PFSK-1 (cell line): ENCODE measurements around the gene POTEF. TPM values are rescaled to one million over a fixed set of nuclear protein-coding genes. Genes with fewer than 3 reads are reported as not detected.
"Not testable (repeated sequence)": the region's sequence is repeated elsewhere in the genome, so short reads cannot be mapped to it uniquely, and the experiment has no call there.

ENCODE experiments used
- FOXP2 ChIP-seq: optimal IDR thresholded peaks from 2 replicates; pipeline ENCODE3; 2011; ENCODE audit warnings: borderline replicate concordance, control low read depth, inconsistent platforms; ENCODE audit not compliant: insufficient read depth; ENCODE audit errors: extremely low read length, extremely low read depth
- POLR2AphosphoS5 ChIP-seq: IDR thresholded peaks from 2 replicates; pipeline ENCODE4 v1.6.1; 2012; ENCODE audit warnings: low read depth, mild to moderate bottlenecking, control low read depth, low read length, moderate library complexity
- REST ChIP-seq, 2 experiments: IDR thresholded peaks; 2 replicates each; pipeline versions ENCODE4 v1.6.1 to v1.8.0; 2011 to 2012; ENCODE audit warnings: low read depth in 2 of 2, low read length in 2 of 2, control low read depth in 1 of 2, inconsistent platforms in 1 of 2, mild to moderate bottlenecking in 1 of 2, moderate library complexity in 1 of 2; ENCODE audit not compliant: insufficient read depth in 1 of 2
- SIN3A ChIP-seq: IDR thresholded peaks from 2 replicates; pipeline ENCODE4 v1.6.1; 2012; ENCODE audit warnings: mild to moderate bottlenecking, low read length, moderate library complexity, borderline replicate concordance; ENCODE audit not compliant: insufficient read depth
- TAF1 ChIP-seq: IDR thresholded peaks from 2 replicates; pipeline ENCODE4 v1.6.1; 2012; ENCODE audit warnings: low read length, control low read depth, borderline replicate concordance; ENCODE audit not compliant: insufficient read depth
- polyA plus RNA-seq: library from polyadenylated mRNA; unstranded; fragments of >200 nt; gene quantifications from one replicate; pipeline ENCODE4 v1.2.1, GENCODE V29; 2012; ENCODE audit warnings: low read depth, missing spikeins; ENCODE audit not compliant: insufficient read length

The POTEF gene
- polyA plus RNA-seq, result 0.11 TPM

- not testable (repeated sequence) for TF ChIP-seq TAF1; REST (IDR thresholded peaks at IDR 0.05; ENCODE audit: insufficient read depth in 1 of 2, low read depth in 2 of 2, low read length in 2 of 2); POLR2AphosphoS5
Measured at GRCh38 chr2:130129120-130129829, at the start of gene POTEF. Gene POTEF, minus strand, starts transcription at chr2:130129222. Its CDS starts 8,707 bp downstream, at chr2:130120515.

GRCh38 chr2:130169896-130170295, 40.9 kb upstream of the POTEF start:
- TF ChIP-seq SIN3A (no peak), REST (IDR thresholded peaks at IDR 0.05; ENCODE audit: insufficient read depth in 1 of 2, low read depth in 2 of 2, low read length in 2 of 2) (no peak), POLR2AphosphoS5 (no peak)

GRCh38 chr2:130165293-130166016, 36.4 kb upstream of the POTEF start:
- TF ChIP-seq SIN3A, result no peak
- TF ChIP-seq TAF1, result no peak
- TF ChIP-seq POLR2AphosphoS5, result no peak
- no peak for TF ChIP-seq REST (IDR thresholded peaks at IDR 0.05; ENCODE audit: insufficient read depth in 1 of 2, low read depth in 2 of 2, low read length in 2 of 2)
- TF ChIP-seq FOXP2, result no peak

- no peak for TF ChIP-seq SIN3A
- TF ChIP-seq POLR2AphosphoS5, result no peak
- no peak for TF ChIP-seq TAF1
- no peak for TF ChIP-seq REST (IDR thresholded peaks at IDR 0.05; ENCODE audit: insufficient read depth in 1 of 2, low read depth in 2 of 2, low read length in 2 of 2)
- TF ChIP-seq FOXP2, result no peak
Measured at GRCh38 chr2:130162968-130163367, 33.9 kb upstream of the POTEF start.

GRCh38 chr2:130160131-130160530, 31.1 kb upstream of the POTEF start:
- no peak for TF ChIP-seq REST (IDR thresholded peaks at IDR 0.05; ENCODE audit: insufficient read depth in 1 of 2, low read depth in 2 of 2, low read length in 2 of 2)
- TF ChIP-seq SIN3A, result no peak
- TF ChIP-seq POLR2AphosphoS5, result no peak
- no peak for TF ChIP-seq TAF1
- no peak for TF ChIP-seq FOXP2
